GM18519 (cell line): ENCODE data around the gene SORCS2.

Source experiments
- ATAC-seq: cut with Tn5 transposase; IDR thresholded peaks from one replicate; pipeline ENCODE4 v1.9.1; 2021; ENCODE audit warnings: mild to moderate bottlenecking, moderate library complexity; ENCODE audit not compliant: unreplicated experiment, low FRiP score

SORCS2 gene

GRCh38 chr4:7362862-7363430 is 170.6 kb downstream of the SORCS2 start:
- no peak for ATAC-seq

- no peak for ATAC-seq
These were observed 172.6 kb downstream of the SORCS2 start for GRCh38 chr4:7364979-7365378.

GRCh38 chr4:7365462-7366179 is 173.3 kb downstream of the SORCS2 start:
- no peak for ATAC-seq

- ATAC-seq, result no peak
These were observed 174.0 kb downstream of the SORCS2 start for GRCh38 chr4:7366180-7366945.

- ATAC-seq, result no peak
These were observed 174.6 kb downstream of the SORCS2 start for GRCh38 chr4:7366954-7367353.

GRCh38 chr4:7367406-7367805 is 175.1 kb downstream of the SORCS2 start:
- ATAC-seq, result no peak

- ATAC-seq, result no peak
These were observed 175.5 kb downstream of the SORCS2 start for GRCh38 chr4:7367864-7368277.

GRCh38 chr4:7368296-7368695 is 176.0 kb downstream of the SORCS2 start:
- ATAC-seq, result no peak

- ATAC-seq, result no peak
These were observed 177.2 kb downstream of the SORCS2 start for GRCh38 chr4:7369511-7369910.

- ATAC-seq, result no peak
These were observed 177.7 kb downstream of the SORCS2 start for GRCh38 chr4:7370038-7370437.

- ATAC-seq, result no peak
These were observed 179.0 kb downstream of the SORCS2 start for GRCh38 chr4:7371210-7371941.

- no peak for ATAC-seq
These were observed 180.3 kb downstream of the SORCS2 start for GRCh38 chr4:7372673-7373072.

GRCh38 chr4:7374571-7374970 is 182.2 kb downstream of the SORCS2 start:
- ATAC-seq, result no peak

GRCh38 chr4:7375427-7375826 is 183.1 kb downstream of the SORCS2 start:
- no peak for ATAC-seq

- no peak for ATAC-seq
These were observed 185.0 kb downstream of the SORCS2 start for GRCh38 chr4:7377223-7377865.

- ATAC-seq, result no peak
These were observed 186.8 kb downstream of the SORCS2 start for GRCh38 chr4:7379186-7379585.

GRCh38 chr4:7379719-7380118 is 187.4 kb downstream of the SORCS2 start:
- no peak for ATAC-seq

- ATAC-seq, result no peak
These were observed 189.0 kb downstream of the SORCS2 start for GRCh38 chr4:7381221-7381889.

- ATAC-seq, result no peak
These were observed 189.7 kb downstream of the SORCS2 start for GRCh38 chr4:7381890-7382633.
